PC-9 (cell line): Measurements from ENCODE around the gene PANX2. TPM values are rescaled to one million over a fixed set of nuclear protein-coding genes. Genes with fewer than 3 reads are reported as not detected.
A peak's percentile ranks its signal among the peaks of the same experiment; 100 is the strongest.

Source experiments
- BruUV-seq: library from RNA; stranded (reverse); fragments of 400-500 nt; replicated peaks from 2 replicates; lab custom pipeline; 2021; lab: Mats Ljungman, UMichigan
- CTCF ChIA-PET: fragments of 300-600 bp; sonication (Branson Sonifier 250); formaldehyde crosslinking; loops from one replicate; lab custom pipeline; 2022; ENCODE audit warnings: antibody characterized with exemption; lab: Charles Lee
- POLR2A ChIA-PET: fragments of 300-600 bp; sonication (Branson Sonifier 250); formaldehyde crosslinking; loops from one replicate; lab custom pipeline; 2022; ENCODE audit warnings: antibody characterized with exemption; ENCODE audit not compliant: unreplicated experiment; lab: Charles Lee
- DNase-seq, 2 experiments: peaks; one replicate each; pipeline versions ENCODE4 v3.0.0 to v3.0.0-alpha.2; 2015 to 2022; ENCODE audit warnings: mixed read lengths in 1 of 2
- H2AFZ ChIP-seq: fragments of 200-600 bp; sonication (generic); 2 replicates; pipeline ENCODE4 v1.8.1; 2017; ENCODE audit warnings: antibody characterized with exemption
- H3F3A ChIP-seq: fragments of 200-600 bp; sonication (generic); 2 replicates; pipeline ENCODE4 v1.8.1; 2017; ENCODE audit warnings: antibody characterized with exemption, mild to moderate bottlenecking, low read depth; ENCODE audit not compliant: insufficient read depth
- H3K27ac ChIP-seq: fragments of 200-600 bp; sonication (generic); 2 replicates; pipeline ENCODE4 v1.6.1; 2016; ENCODE audit warnings: mixed run types
- H3K27me3 ChIP-seq: fragments of 200-600 bp; sonication (generic); 2 replicates; pipeline ENCODE4 v1.6.1; 2016; ENCODE audit warnings: low read depth, mixed run types; ENCODE audit not compliant: insufficient read depth
- H3K36me3 ChIP-seq: fragments of 200-600 bp; sonication (generic); 2 replicates; pipeline ENCODE4 v1.6.1; 2016; ENCODE audit warnings: low read depth, mixed run types
- H3K4me1 ChIP-seq: fragments of 200-600 bp; sonication (generic); replicated peaks from 2 replicates; pipeline ENCODE4 v1.6.1; 2016; ENCODE audit warnings: mixed run types; ENCODE audit not compliant: insufficient read depth
- H3K4me2 ChIP-seq: fragments of 200-600 bp; sonication (generic); 2 replicates; pipeline ENCODE4 v1.6.1; 2017; ENCODE audit warnings: mixed run types
- H3K4me3 ChIP-seq: fragments of 200-600 bp; sonication (generic); 2 replicates; pipeline ENCODE4 v1.6.1; 2016; ENCODE audit warnings: mixed run types
- H3K79me2 ChIP-seq: fragments of 200-600 bp; sonication (generic); 2 replicates; pipeline ENCODE4 v1.6.1; 2017; ENCODE audit warnings: low read depth, mixed run types
- H3K9me2 ChIP-seq: fragments of 200-600 bp; sonication (generic); 2 replicates; pipeline ENCODE4 v1.8.1; 2017; ENCODE audit warnings: mild to moderate bottlenecking; ENCODE audit not compliant: insufficient read depth
- H3K9me3 ChIP-seq: fragments of 200-600 bp; sonication (generic); 2 replicates; pipeline ENCODE4 v1.8.1; 2016; ENCODE audit warnings: low read depth; ENCODE audit not compliant: insufficient read depth
- H4K20me1 ChIP-seq: fragments of 200-600 bp; sonication (generic); 2 replicates; pipeline ENCODE4 v1.8.1; 2017; ENCODE audit not compliant: insufficient read depth
- EZH2 ChIP-seq: fragments of 200-600 bp; sonication (generic); IDR thresholded peaks from 2 replicates; pipeline ENCODE4 v1.8.0; 2017; ENCODE audit warnings: antibody characterized with exemption, low read depth
- intact Hi-C: fragments of 100-400 bp; cut with micrococcal nuclease; formaldehyde crosslinking; loops from one replicate; pipeline ENCODE4 v1.10.0; 2022; ENCODE audit not compliant: unreplicated experiment
- total RNA-seq: library from RNA; stranded (reverse); gene quantifications from 2 replicates; pipeline ENCODE4 v1.2.3, GENCODE V29; 2021
- TF ChIP-seq, protein P1 (sequence below): fragments of 200-600 bp; sonication (generic); conservative IDR thresholded peaks from 2 replicates; pipeline ENCODE4 v1.6.1; 2017; ENCODE audit warnings: mixed run types, antibody characterized with exemption, mild to moderate bottlenecking, moderate library complexity

Gene PANX2
- total RNA-seq, 1 experiment from 2014 or later: 51.7 TPM

DNA sequence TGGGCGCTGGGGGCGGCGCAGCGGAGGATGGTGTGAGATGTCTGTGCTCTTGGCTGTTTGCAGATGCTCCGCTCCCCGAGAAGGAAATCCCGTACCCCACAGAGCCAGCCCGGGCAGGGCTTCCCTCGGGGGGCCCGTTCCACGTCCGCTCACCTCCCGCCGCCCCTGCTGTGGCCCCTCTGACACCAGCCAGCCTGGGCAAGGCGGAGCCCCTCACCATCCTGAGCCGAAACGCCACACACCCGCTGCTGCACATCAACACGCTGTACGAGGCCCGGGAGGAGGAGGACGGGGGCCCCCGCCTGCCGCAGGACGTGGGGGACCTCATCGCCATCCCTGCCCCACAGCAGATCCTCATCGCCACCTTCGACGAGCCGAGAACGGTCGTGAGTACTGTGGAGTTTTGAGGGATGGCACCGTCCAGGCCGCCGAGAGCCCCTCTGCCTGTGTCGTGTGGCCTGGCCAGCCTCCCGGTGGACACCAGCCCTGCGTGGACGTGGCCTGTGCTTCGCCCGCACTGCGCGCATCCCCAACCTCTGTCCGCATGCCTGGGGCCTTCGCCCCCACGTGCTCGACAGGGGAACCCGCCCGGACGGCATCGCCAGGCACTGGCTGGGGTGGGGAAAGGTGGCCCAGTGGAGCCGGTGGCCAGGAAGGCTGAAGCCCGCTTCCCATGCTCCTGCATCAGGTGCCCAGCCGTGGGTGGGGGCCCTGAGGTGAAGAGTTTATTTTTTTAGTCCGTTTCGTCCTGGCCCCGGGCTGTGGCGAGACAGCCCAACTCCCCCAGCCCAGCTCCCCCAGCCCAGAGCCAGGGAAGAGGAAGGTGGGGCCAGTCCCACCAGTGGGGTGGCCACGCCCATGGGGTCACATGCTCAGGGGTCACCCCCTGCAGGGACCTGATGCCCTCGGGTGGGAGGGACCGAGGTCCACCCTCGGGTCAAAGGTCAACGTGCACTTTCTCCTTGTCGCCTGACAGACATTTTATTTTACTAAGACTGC lies 8.6 kb downstream of the PANX2 start:
- Histone ChIP-seq H3K4me1 (peaks cover 5% of the 10 kb centered on the region; the same call in 1 of the 2 replicates), H3K27me3 (no peaks in the 10 kb centered on the region), H3K36me3 (no peaks in the 10 kb centered on the region), H3F3A (peaks cover 17% of the 10 kb centered on the region), H3K4me2 (no peak overlapping the region), H3K79me2 (no peaks in the 10 kb centered on the region), H3K9me3 (no peaks in the 10 kb centered on the region), H4K20me1 (peaks cover 17% of the 10 kb centered on the region), H3K9me2 (no peaks in the 10 kb centered on the region), H2AFZ (no peak overlapping the region), H3K27ac (no peak overlapping the region), H3K4me3 (no peak overlapping the region)
- ChIA-PET CTCF (no interaction called here), POLR2A (no interaction called here)
- DNase-seq: no peak
- intact Hi-C loops: no loop called here
- BruUV-seq: no TSS peak
- TF ChIP-seq EZH2: no peak
- TF ChIP-seq, protein P1, sequence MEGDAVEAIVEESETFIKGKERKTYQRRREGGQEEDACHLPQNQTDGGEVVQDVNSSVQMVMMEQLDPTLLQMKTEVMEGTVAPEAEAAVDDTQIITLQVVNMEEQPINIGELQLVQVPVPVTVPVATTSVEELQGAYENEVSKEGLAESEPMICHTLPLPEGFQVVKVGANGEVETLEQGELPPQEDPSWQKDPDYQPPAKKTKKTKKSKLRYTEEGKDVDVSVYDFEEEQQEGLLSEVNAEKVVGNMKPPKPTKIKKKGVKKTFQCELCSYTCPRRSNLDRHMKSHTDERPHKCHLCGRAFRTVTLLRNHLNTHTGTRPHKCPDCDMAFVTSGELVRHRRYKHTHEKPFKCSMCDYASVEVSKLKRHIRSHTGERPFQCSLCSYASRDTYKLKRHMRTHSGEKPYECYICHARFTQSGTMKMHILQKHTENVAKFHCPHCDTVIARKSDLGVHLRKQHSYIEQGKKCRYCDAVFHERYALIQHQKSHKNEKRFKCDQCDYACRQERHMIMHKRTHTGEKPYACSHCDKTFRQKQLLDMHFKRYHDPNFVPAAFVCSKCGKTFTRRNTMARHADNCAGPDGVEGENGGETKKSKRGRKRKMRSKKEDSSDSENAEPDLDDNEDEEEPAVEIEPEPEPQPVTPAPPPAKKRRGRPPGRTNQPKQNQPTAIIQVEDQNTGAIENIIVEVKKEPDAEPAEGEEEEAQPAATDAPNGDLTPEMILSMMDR: no peak

- Histone ChIP-seq H3F3A (peaks cover 17% of the 10 kb centered on the region), H3K4me2 (no peak overlapping the region), H3K27ac (no peak overlapping the region), H3K79me2 (no peaks in the 10 kb centered on the region), H3K27me3 (no peaks in the 10 kb centered on the region), H3K4me1 (peaks cover 10% of the 10 kb centered on the region; the same call in 1 of the 2 replicates), H4K20me1 (peaks cover 14% of the 10 kb centered on the region), H2AFZ (no peak overlapping the region), H3K4me3 (no peak overlapping the region), H3K36me3 (no peaks in the 10 kb centered on the region), H3K9me2 (no peaks in the 10 kb centered on the region), H3K9me3 (no peaks in the 10 kb centered on the region)
- DNase-seq: no peak
- no peak for TF ChIP-seq EZH2
- TF ChIP-seq, protein P1: no peak
- BruUV-seq: TSS peak; percentile 55
- ChIA-PET CTCF (no interaction called here), POLR2A (no interaction called here)
- intact Hi-C loops: no loop called here
These were observed 9.6 kb downstream of the PANX2 start for GRCh38 chr22:50179937-50180726.

GRCh38 chr22:50180727-50181521 lies 10.4 kb downstream of the PANX2 start:
- Histone ChIP-seq H3K27ac (no peak overlapping the region), H3K9me2 (no peaks in the 10 kb centered on the region), H3K27me3 (no peaks in the 10 kb centered on the region), H3K36me3 (no peaks in the 10 kb centered on the region), H2AFZ (no peak overlapping the region), H3K4me1 (peaks cover 13% of the 10 kb centered on the region; the same call in 1 of the 2 replicates), H3K9me3 (no peaks in the 10 kb centered on the region), H3K4me3 (no peak overlapping the region), H3K79me2 (no peaks in the 10 kb centered on the region; the same call in 1 of the 2 replicates), H3K4me2 (no peak overlapping the region), H4K20me1 (peaks cover 7% of the 10 kb centered on the region; the same call in 1 of the 2 replicates), H3F3A (peaks cover 17% of the 10 kb centered on the region)
- intact Hi-C loops: no loop called here
- ChIA-PET POLR2A (no interaction called here), CTCF (no interaction called here)
- BruUV-seq: no TSS peak
- TF ChIP-seq, protein P1: no peak
- TF ChIP-seq EZH2: no peak
- no peak for DNase-seq
